HepG2 (cell line): Measurements from ENCODE around the gene RALY.

ENCODE experiments used
- CTCF ChIP-seq: sonication (generic); formaldehyde crosslinking; IDR thresholded peaks from 2 replicates; pipeline ENCODE4 v1.5.0; 2020; ENCODE audit warnings: mild to moderate bottlenecking, missing genetic modification reagents, moderate library complexity
- ELF4 ChIP-seq: sonication (generic); formaldehyde crosslinking; IDR thresholded peaks from 2 replicates; pipeline ENCODE4 v1.5.0; 2020; ENCODE audit warnings: missing genetic modification reagents, mild to moderate bottlenecking, moderate library complexity, borderline replicate concordance
- GATA4 ChIP-seq: sonication (generic); IDR thresholded peaks from 2 replicates; pipeline ENCODE4 v1.6.1; 2016; ENCODE audit warnings: antibody characterized with exemption, low read depth, borderline replicate concordance
- NR1H2 ChIP-seq: sonication (generic); formaldehyde crosslinking; IDR thresholded peaks from 2 replicates; pipeline ENCODE4 v1.8.1; 2022; ENCODE audit warnings: low read depth, missing genetic modification reagents, borderline replicate concordance
- POLR2AphosphoS5 ChIP-seq: IDR thresholded peaks from 2 replicates; pipeline ENCODE4 v1.6.1; 2012; ENCODE audit warnings: low read depth, low read length
- RFX5 ChIP-seq: IDR thresholded peaks from 2 replicates; pipeline ENCODE4 v1.6.1; 2011; ENCODE audit warnings: low read depth, low read length, improper control_type of control experiment
- TFAP4 ChIP-seq: sonication (generic); IDR thresholded peaks from 2 replicates; pipeline ENCODE4 v1.6.1; 2016; ENCODE audit warnings: low read depth, borderline replicate concordance
- ZBTB40 ChIP-seq, 2 experiments: fragments of 450-650 bp in 1 of 2; sonication (generic) in 1 of 2; formaldehyde crosslinking in 1 of 2; IDR thresholded peaks; 2 replicates each; pipeline versions ENCODE4 v1.6.1 to v1.8.0; 2016 to 2022; ENCODE audit warnings: antibody characterized with exemption in 1 of 2, mild to moderate bottlenecking in 1 of 2, missing genetic modification reagents in 1 of 2
- ZFP36L2 ChIP-seq: sonication (generic); formaldehyde crosslinking; IDR thresholded peaks from 2 replicates; pipeline ENCODE4 v1.4.0; 2020; ENCODE audit warnings: missing genetic modification reagents
- ZNF274 ChIP-seq: sonication (generic); formaldehyde crosslinking; IDR thresholded peaks from 2 replicates; pipeline ENCODE4 v1.5.1; 2020; ENCODE audit warnings: mild to moderate bottlenecking, missing genetic modification reagents
- ZNF687 ChIP-seq: sonication (generic); formaldehyde crosslinking; IDR thresholded peaks from 2 replicates; pipeline ENCODE4 v1.5.1; 2020; ENCODE audit warnings: mild to moderate bottlenecking, missing genetic modification reagents, moderate library complexity
- ZNF770 ChIP-seq: sonication (generic); formaldehyde crosslinking; IDR thresholded peaks from 2 replicates; pipeline ENCODE4 v1.5.0; 2020; ENCODE audit warnings: mild to moderate bottlenecking, missing genetic modification reagents

- TF ChIP-seq ZNF770 (CRISPR knock-in tag) = no peak
- TF ChIP-seq NR1H2 (CRISPR knock-in tag) = no peak
- no peak for TF ChIP-seq ZBTB40 (IDR thresholded peaks at IDR 0.05)
- TF ChIP-seq ZBTB40 (CRISPR knock-in tag; IDR thresholded peaks at IDR 0.05) = no peak
- no peak for TF ChIP-seq RFX5
- TF ChIP-seq TFAP4 = no peak
- no peak for TF ChIP-seq ZNF274
- no peak for TF ChIP-seq POLR2AphosphoS5
- no peak for TF ChIP-seq ZNF687 (CRISPR knock-in tag)
- TF ChIP-seq CTCF (CRISPR knock-in tag) = no peak
- TF ChIP-seq GATA4 = no peak
- TF ChIP-seq ZFP36L2 (CRISPR knock-in tag) = no peak
- TF ChIP-seq ELF4 = no peak
Observed at GRCh38 chr20:33977535-33977934, 16.2 kb upstream of the RALY start.
